GM18868 (cell line): ENCODE results near the gene SLC12A9.

ENCODE experiments used
- ATAC-seq: cut with Tn5 transposase; IDR thresholded peaks from one replicate; pipeline ENCODE4 v1.9.1; 2021; ENCODE audit warnings: mild to moderate bottlenecking, moderate library complexity; ENCODE audit not compliant: unreplicated experiment

The SLC12A9 gene

GRCh38 chr7:100860702-100861615 lies 8.4 kb downstream of the SLC12A9 start:
- ATAC-seq = no peak

GRCh38 chr7:100861616-100861985 lies 9.1 kb downstream of the SLC12A9 start:
- ATAC-seq = no peak

- no peak for ATAC-seq
Measured at GRCh38 chr7:100863406-100863950, 11.0 kb downstream of the SLC12A9 start.

- no peak for ATAC-seq
Measured at GRCh38 chr7:100864263-100864845, 11.8 kb downstream of the SLC12A9 start.

- no peak for ATAC-seq
Measured at GRCh38 chr7:100865372-100865911, 12.9 kb downstream of the SLC12A9 start.

GRCh38 chr7:100865938-100866728 lies 13.6 kb downstream of the SLC12A9 start:
- ATAC-seq = no peak

GRCh38 chr7:100866729-100867039 lies 14.2 kb downstream of the SLC12A9 start:
- no peak for ATAC-seq

- peak; percentile 52 for ATAC-seq
Measured at GRCh38 chr7:100867040-100867775, 14.7 kb downstream of the SLC12A9 start, which contains the start of gene TRIP6. TSS of gene TRIP6 (plus strand) at chr7:100867387. CDS start at chr7:100867498, 111 bp downstream.

- no peak for ATAC-seq
Measured at GRCh38 chr7:100867776-100868485, 15.4 kb downstream of the SLC12A9 start.

GRCh38 chr7:100873599-100874299 lies 21.2 kb downstream of the SLC12A9 start:
- ATAC-seq = no peak

- ATAC-seq = no peak
Measured at GRCh38 chr7:100874300-100874576, 21.7 kb downstream of the SLC12A9 start.

- ATAC-seq = peak; percentile 90
Measured at GRCh38 chr7:100874577-100875355, 22.3 kb downstream of the SLC12A9 start, which contains the start of gene SRRT. TSS of gene SRRT (plus strand) at chr7:100875103. CDS start at chr7:100875591, 488 bp downstream.

GRCh38 chr7:100875356-100875751 lies 22.8 kb downstream of the SLC12A9 start:
- peak; percentile 23 for ATAC-seq

- ATAC-seq = no peak
Measured at GRCh38 chr7:100878013-100878412, 25.5 kb downstream of the SLC12A9 start.

- ATAC-seq = no peak
Measured at GRCh38 chr7:100878685-100879084, 26.2 kb downstream of the SLC12A9 start.

GRCh38 chr7:100879685-100880261 lies 27.3 kb downstream of the SLC12A9 start:
- ATAC-seq = no peak

GRCh38 chr7:100880645-100881044 lies 28.1 kb downstream of the SLC12A9 start:
- ATAC-seq = no peak

- ATAC-seq = no peak
Measured at GRCh38 chr7:100881136-100881535, 28.6 kb downstream of the SLC12A9 start.
